Measurements from ENCODE around the gene TMEM131L. TPM values are rescaled to one million over a fixed set of nuclear protein-coding genes. Genes with fewer than 3 reads are reported as not detected.

Gene TMEM131L
- polyA plus RNA-seq, 2 of the 4 experiments (the other 2 are of a cell fraction): 3.4 to 5.0 TPM

DNA sequence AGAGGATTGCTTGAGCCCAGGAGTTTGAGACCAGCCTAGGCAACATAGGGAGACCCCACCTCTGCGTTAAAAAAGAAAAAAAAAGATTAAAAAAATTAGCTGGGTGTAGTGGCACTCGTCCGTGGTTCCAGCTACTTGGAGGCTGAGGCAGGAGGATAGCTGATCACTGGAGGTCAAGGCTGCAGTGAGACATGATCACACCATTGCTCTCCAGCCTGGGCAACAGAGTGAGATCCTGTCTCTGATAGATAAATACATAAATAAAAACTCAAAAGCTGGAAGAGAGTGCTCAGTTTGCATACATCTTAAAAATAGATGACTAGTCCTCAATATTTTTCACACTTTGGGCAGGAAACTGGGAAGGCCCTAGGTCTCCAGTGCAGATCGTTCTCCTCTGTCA, 54.1 kb downstream of the TMEM131L start:
- Histone ChIP-seq H3K27ac (peak overlapping the region in 1 of 2 experiments; percentile 44; a peak in 1 of 6 replicates), H3K4me3 (no peak overlapping the region), H3K9me3 (no peaks in the 10 kb centered on the region), H3K4me1 (peaks cover 10% of the 10 kb centered on the region; the same call in 1 of the 3 replicates), H3K4me2 (no peak overlapping the region)
- DNase-seq (ENCODE audit: low read depth in 1 of 2, low spot score in 1 of 2) (no peak), ATAC-seq (no peak), FAIRE-seq (no peak)
- POLR2A ChIA-PET: no interaction called here
- TF ChIP-seq ZC3H11A (IDR thresholded peaks at IDR 0.05) (no peak), TFCP2L1 (CRISPR knock-in tag; IDR thresholded peaks at IDR 0.05) (no peak), MAZ (IDR thresholded peaks at IDR 0.05; ENCODE audit: borderline replicate concordance, low read depth, low read length) (no peak), RAD21 (conservative IDR thresholded peaks at IDR 0.05 in 1 of 2, IDR thresholded peaks at IDR 0.05 in 1 of 2) (no peak), POLR2AphosphoS2 (conservative IDR thresholded peaks at IDR 0.05; ENCODE audit: low read length) (no peak), NR3C1 (IDR thresholded peaks at IDR 0.05) (no peak), MAFK (IDR thresholded peaks at IDR 0.05; ENCODE audit: partially characterized antibody) (no peak), CHD4 (IDR thresholded peaks at IDR 0.05; ENCODE audit: borderline replicate concordance) (no peak), BHLHE40 (IDR thresholded peaks at IDR 0.05; ENCODE audit: low read depth, low read length) (no peak), CBX2 (IDR thresholded peaks at IDR 0.05; ENCODE audit: borderline replicate concordance, low read depth) (no peak)
- TF ChIP-seq, protein P1, sequence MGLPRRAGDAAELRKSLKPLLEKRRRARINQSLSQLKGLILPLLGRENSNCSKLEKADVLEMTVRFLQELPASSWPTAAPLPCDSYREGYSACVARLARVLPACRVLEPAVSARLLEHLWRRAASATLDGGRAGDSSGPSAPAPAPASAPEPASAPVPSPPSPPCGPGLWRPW (IDR thresholded peaks at IDR 0.05): no peak
- TF ChIP-seq, protein P2, sequence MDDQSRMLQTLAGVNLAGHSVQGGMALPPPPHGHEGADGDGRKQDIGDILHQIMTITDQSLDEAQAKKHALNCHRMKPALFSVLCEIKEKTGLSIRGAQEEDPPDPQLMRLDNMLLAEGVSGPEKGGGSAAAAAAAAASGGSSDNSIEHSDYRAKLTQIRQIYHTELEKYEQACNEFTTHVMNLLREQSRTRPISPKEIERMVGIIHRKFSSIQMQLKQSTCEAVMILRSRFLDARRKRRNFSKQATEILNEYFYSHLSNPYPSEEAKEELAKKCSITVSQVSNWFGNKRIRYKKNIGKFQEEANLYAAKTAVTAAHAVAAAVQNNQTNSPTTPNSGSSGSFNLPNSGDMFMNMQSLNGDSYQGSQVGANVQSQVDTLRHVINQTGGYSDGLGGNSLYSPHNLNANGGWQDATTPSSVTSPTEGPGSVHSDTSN (IDR thresholded peaks at IDR 0.05): no peak
- CTCF ChIA-PET: no interaction called here
- 80% methylated on average over 4 of the region's 4 CpGs for WGBS (ENCODE audit: missing lambda C conversion rate)

DNA sequence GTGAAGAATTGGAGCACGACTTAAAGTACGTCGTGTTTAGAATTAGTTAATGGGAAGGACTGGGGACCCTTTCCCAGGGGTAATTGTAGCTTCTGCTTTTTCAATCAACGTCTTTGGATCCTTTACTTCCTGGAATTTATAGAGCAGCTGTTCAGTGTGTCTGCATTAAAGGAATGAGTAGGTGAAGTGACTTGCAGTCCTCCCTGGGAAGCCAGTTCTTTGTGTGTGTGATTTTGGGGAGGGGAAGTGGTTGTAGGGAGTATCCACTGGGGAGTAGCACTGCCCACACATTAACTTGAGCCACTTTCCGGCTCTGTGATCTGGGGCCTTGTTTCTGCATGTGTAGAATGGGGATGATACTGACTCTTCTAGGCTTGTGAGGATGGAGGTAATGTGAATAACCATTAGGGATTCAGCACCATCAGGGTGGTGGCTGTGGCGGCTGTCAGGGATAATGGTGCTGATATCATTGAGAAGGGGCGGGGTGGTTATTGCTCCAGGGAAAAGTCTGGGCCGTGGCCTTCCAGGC, 54.7 kb downstream of the TMEM131L start:
- H3K9me3 ChIP-seq: no peaks in the 10 kb centered on the region
- ChIA-PET POLR2A (no interaction called here), CTCF (no interaction called here)
- H3K4me2 ChIP-seq: no peak overlapping the region
- WGBS (ENCODE audit: missing lambda C conversion rate): 86% methylated on average over 8 of the region's 8 CpGs
- peaks cover 10% of the 10 kb centered on the region; the same call in 1 of the 3 replicates for H3K4me1 ChIP-seq
- TF ChIP-seq FOSL2 (IDR thresholded peaks at IDR 0.05) (no peak), FOSL2 (CRISPR knock-in tag; IDR thresholded peaks at IDR 0.05) (no peak), MYC (IDR thresholded peaks at IDR 0.05; ENCODE audit: borderline replicate concordance, low read length) (no peak), HDAC2 (IDR thresholded peaks at IDR 0.05) (no peak), ZC3H11A (IDR thresholded peaks at IDR 0.05) (no peak), ESRRA (IDR thresholded peaks at IDR 0.05; ENCODE audit: borderline replicate concordance, low read length) (no peak), NFE2L2 (conservative IDR thresholded peaks at IDR 0.05; ENCODE audit: low read length) (no peak), CEBPB (IDR thresholded peaks at IDR 0.05) (no peak), CHD2 (IDR thresholded peaks at IDR 0.05; ENCODE audit: low read length, partially characterized antibody) (no peak), JUNB (IDR thresholded peaks at IDR 0.05) (no peak), RNF2 (IDR thresholded peaks at IDR 0.05; ENCODE audit: borderline replicate concordance, low read depth) (no peak), RAD21 (conservative IDR thresholded peaks at IDR 0.05 in 1 of 2, IDR thresholded peaks at IDR 0.05 in 1 of 2) (no peak)
- TF ChIP-seq, protein P3, sequence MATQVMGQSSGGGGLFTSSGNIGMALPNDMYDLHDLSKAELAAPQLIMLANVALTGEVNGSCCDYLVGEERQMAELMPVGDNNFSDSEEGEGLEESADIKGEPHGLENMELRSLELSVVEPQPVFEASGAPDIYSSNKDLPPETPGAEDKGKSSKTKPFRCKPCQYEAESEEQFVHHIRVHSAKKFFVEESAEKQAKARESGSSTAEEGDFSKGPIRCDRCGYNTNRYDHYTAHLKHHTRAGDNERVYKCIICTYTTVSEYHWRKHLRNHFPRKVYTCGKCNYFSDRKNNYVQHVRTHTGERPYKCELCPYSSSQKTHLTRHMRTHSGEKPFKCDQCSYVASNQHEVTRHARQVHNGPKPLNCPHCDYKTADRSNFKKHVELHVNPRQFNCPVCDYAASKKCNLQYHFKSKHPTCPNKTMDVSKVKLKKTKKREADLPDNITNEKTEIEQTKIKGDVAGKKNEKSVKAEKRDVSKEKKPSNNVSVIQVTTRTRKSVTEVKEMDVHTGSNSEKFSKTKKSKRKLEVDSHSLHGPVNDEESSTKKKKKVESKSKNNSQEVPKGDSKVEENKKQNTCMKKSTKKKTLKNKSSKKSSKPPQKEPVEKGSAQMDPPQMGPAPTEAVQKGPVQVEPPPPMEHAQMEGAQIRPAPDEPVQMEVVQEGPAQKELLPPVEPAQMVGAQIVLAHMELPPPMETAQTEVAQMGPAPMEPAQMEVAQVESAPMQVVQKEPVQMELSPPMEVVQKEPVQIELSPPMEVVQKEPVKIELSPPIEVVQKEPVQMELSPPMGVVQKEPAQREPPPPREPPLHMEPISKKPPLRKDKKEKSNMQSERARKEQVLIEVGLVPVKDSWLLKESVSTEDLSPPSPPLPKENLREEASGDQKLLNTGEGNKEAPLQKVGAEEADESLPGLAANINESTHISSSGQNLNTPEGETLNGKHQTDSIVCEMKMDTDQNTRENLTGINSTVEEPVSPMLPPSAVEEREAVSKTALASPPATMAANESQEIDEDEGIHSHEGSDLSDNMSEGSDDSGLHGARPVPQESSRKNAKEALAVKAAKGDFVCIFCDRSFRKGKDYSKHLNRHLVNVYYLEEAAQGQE (IDR thresholded peaks at IDR 0.05): no peak
- TF ChIP-seq, protein P4, sequence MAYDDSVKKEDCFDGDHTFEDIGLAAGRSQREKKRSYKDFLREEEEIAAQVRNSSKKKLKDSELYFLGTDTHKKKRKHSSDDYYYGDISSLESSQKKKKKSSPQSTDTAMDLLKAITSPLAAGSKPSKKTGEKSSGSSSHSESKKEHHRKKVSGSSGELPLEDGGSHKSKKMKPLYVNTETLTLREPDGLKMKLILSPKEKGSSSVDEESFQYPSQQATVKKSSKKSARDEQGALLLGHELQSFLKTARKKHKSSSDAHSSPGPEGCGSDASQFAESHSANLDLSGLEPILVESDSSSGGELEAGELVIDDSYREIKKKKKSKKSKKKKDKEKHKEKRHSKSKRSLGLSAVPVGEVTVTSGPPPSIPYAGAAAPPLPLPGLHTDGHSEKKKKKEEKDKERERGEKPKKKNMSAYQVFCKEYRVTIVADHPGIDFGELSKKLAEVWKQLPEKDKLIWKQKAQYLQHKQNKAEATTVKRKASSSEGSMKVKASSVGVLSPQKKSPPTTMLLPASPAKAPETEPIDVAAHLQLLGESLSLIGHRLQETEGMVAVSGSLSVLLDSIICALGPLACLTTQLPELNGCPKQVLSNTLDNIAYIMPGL (CRISPR knock-in tag; IDR thresholded peaks at IDR 0.05; ENCODE audit: borderline replicate concordance): no peak
- TF ChIP-seq, protein P5, sequence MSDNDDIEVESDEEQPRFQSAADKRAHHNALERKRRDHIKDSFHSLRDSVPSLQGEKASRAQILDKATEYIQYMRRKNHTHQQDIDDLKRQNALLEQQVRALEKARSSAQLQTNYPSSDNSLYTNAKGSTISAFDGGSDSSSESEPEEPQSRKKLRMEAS (IDR thresholded peaks at IDR 0.05): no peak
- TF ChIP-seq, protein P6, sequence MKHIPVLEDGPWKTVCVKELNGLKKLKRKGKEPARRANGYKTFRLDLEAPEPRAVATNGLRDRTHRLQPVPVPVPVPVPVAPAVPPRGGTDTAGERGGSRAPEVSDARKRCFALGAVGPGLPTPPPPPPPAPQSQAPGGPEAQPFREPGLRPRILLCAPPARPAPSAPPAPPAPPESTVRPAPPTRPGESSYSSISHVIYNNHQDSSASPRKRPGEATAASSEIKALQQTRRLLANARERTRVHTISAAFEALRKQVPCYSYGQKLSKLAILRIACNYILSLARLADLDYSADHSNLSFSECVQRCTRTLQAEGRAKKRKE (CRISPR knock-in tag; IDR thresholded peaks at IDR 0.05; ENCODE audit: low read depth): no peak
- TF ChIP-seq, protein P7, sequence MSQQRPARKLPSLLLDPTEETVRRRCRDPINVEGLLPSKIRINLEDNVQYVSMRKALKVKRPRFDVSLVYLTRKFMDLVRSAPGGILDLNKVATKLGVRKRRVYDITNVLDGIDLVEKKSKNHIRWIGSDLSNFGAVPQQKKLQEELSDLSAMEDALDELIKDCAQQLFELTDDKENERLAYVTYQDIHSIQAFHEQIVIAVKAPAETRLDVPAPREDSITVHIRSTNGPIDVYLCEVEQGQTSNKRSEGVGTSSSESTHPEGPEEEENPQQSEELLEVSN (IDR thresholded peaks at IDR 0.05; ENCODE audit: borderline replicate concordance, low read depth): no peak
- TF ChIP-seq, protein P8, sequence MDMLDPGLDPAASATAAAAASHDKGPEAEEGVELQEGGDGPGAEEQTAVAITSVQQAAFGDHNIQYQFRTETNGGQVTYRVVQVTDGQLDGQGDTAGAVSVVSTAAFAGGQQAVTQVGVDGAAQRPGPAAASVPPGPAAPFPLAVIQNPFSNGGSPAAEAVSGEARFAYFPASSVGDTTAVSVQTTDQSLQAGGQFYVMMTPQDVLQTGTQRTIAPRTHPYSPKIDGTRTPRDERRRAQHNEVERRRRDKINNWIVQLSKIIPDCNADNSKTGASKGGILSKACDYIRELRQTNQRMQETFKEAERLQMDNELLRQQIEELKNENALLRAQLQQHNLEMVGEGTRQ (IDR thresholded peaks at IDR 0.05): no peak
- H3K27ac ChIP-seq: no peak overlapping the region
- no peak for FAIRE-seq
- no peak for ATAC-seq
- DNase-seq (ENCODE audit: low read depth in 1 of 2, low spot score in 1 of 2): no peak
- H3K4me3 ChIP-seq: no peak overlapping the region

Measured in A549 (cell line).